ENCODE data around the gene FAM50B.

The FAM50B gene

GRCh38 chr6:3848925-3849605 is at the start of gene FAM50B:
FAM50B (plus strand) TSS chr6:3849373; CDS start chr6:3849812, 439 bp downstream.
- peak; percentile 87 for DNase-seq (ENCODE audit: low spot score)

GRCh38 chr6:3799719-3800118 is 49.5 kb upstream of the FAM50B start:
- no peak for DNase-seq (ENCODE audit: low spot score)

- no peak for DNase-seq (ENCODE audit: low spot score)
Observed at GRCh38 chr6:3800850-3801591, 48.2 kb upstream of the FAM50B start.

- no peak for DNase-seq (ENCODE audit: low spot score)
Observed at GRCh38 chr6:3801960-3802359, 47.2 kb upstream of the FAM50B start.

- no peak for DNase-seq (ENCODE audit: low spot score)
Observed at GRCh38 chr6:3803627-3804468, 45.3 kb upstream of the FAM50B start.

GRCh38 chr6:3804964-3805363 is 44.2 kb upstream of the FAM50B start:
- no peak for DNase-seq (ENCODE audit: low spot score)

GRCh38 chr6:3805448-3806123 is 43.6 kb upstream of the FAM50B start:
- DNase-seq (ENCODE audit: low spot score), result no peak

GRCh38 chr6:3806169-3806922 is 42.8 kb upstream of the FAM50B start:
- DNase-seq (ENCODE audit: low spot score), result no peak

- no peak for DNase-seq (ENCODE audit: low spot score)
Observed at GRCh38 chr6:3808199-3808598, 41.0 kb upstream of the FAM50B start.

- no peak for DNase-seq (ENCODE audit: low spot score)
Observed at GRCh38 chr6:3808759-3809514, 40.2 kb upstream of the FAM50B start.

GRCh38 chr6:3809515-3809891 is 39.7 kb upstream of the FAM50B start:
- DNase-seq (ENCODE audit: low spot score), result no peak

- DNase-seq (ENCODE audit: low spot score), result no peak
Observed at GRCh38 chr6:3809982-3810381, 39.2 kb upstream of the FAM50B start.

GRCh38 chr6:3811191-3811590 is 38.0 kb upstream of the FAM50B start:
- DNase-seq (ENCODE audit: low spot score), result no peak

- DNase-seq (ENCODE audit: low spot score), result no peak
Observed at GRCh38 chr6:3812596-3812995, 36.6 kb upstream of the FAM50B start.

GRCh38 chr6:3813150-3813780 is 35.9 kb upstream of the FAM50B start:
- DNase-seq (ENCODE audit: low spot score), result no peak

GRCh38 chr6:3813918-3814317 is 35.3 kb upstream of the FAM50B start:
- no peak for DNase-seq (ENCODE audit: low spot score)

- no peak for DNase-seq (ENCODE audit: low spot score)
Observed at GRCh38 chr6:3814539-3814938, 34.6 kb upstream of the FAM50B start.

- no peak for DNase-seq (ENCODE audit: low spot score)
Observed at GRCh38 chr6:3816251-3816650, 32.9 kb upstream of the FAM50B start.

- no peak for DNase-seq (ENCODE audit: low spot score)
Observed at GRCh38 chr6:3819161-3820110, 29.7 kb upstream of the FAM50B start.

All from NAMALWA (cell line).